SK-N-SH (cell line): ENCODE measurements around the gene PCBP3. TPM values are rescaled to one million over a fixed set of nuclear protein-coding genes. Genes with fewer than 3 reads are reported as not detected.

Experiments
- CTCF ChIA-PET: fragments of 300-600, 350-600 bp; formaldehyde crosslinking; extraction: SDS; loops from one replicate; lab custom pipeline; 2021; lab: Yijun Ruan, JAX
- POLR2A ChIA-PET: fragments of 350-600 bp; sonication (Branson Sonifier 250); formaldehyde crosslinking; extraction: SDS; loops from one replicate; lab custom pipeline; 2020; ENCODE audit warnings: antibody characterized with exemption, inconsistent platforms; lab: Yijun Ruan, JAX
- DNase-seq: peaks from one replicate; pipeline ENCODE4 v3.0.0; 2012
- H2AFZ ChIP-seq: fragments of 200-600 bp; sonication (generic); 2 replicates; pipeline ENCODE4 v1.8.1; 2016; ENCODE audit warnings: antibody characterized with exemption, mild to moderate bottlenecking, low read depth
- H3F3A ChIP-seq: fragments of 200-600 bp; sonication (generic); replicated peaks from 2 replicates; pipeline ENCODE3; 2016; ENCODE audit warnings: antibody characterized with exemption, mild to moderate bottlenecking; ENCODE audit not compliant: insufficient read depth
- H3K27ac ChIP-seq, 2 experiments: fragments of 200-500 bp in 1 of 2; fragments of 200-600 bp in 1 of 2; sonication (Bioruptor generic) in 1 of 2; sonication (generic), shearing (Covaris generic) in 1 of 2; 2 replicates each; pipeline versions ENCODE4 v1.5.1 to v1.6.1; 2014 to 2016; ENCODE audit warnings: low read depth in 2 of 2, inconsistent platforms in 1 of 2, low read length in 1 of 2, mild to moderate bottlenecking in 1 of 2, mixed read lengths in 1 of 2
- H3K27me3 ChIP-seq: fragments of 200-600 bp; sonication (generic), shearing (Covaris generic); 2 replicates; pipeline ENCODE4 v1.6.1; 2016; ENCODE audit warnings: mixed run types; ENCODE audit not compliant: insufficient read depth
- H3K36me3 ChIP-seq, 2 experiments: fragments of 200-500 bp in 1 of 2; fragments of 200-600 bp in 1 of 2; sonication (Bioruptor generic) in 1 of 2; sonication (generic) in 1 of 2; replicated peaks in 1 of 2; 2 replicates each; pipeline versions ENCODE3 to v1.5.1; 2014 to 2016; ENCODE audit warnings: low read length in 1 of 2, mild to moderate bottlenecking in 1 of 2; ENCODE audit not compliant: insufficient read depth in 2 of 2, control insufficient read depth in 1 of 2
- H3K4me1 ChIP-seq, 2 experiments: fragments of 200-500 bp in 1 of 2; fragments of 200-600 bp in 1 of 2; sonication (Bioruptor generic) in 1 of 2; sonication (generic), shearing (Covaris generic) in 1 of 2; 2 replicates each; pipeline versions ENCODE4 v1.5.1 to v1.6.1; 2014 to 2016; ENCODE audit warnings: low read depth in 1 of 2, low read length in 1 of 2, mixed run types in 1 of 2; ENCODE audit not compliant: insufficient read depth in 2 of 2, control insufficient read depth in 1 of 2
- H3K4me2 ChIP-seq: fragments of 200-600 bp; sonication (generic), shearing (Covaris generic); 2 replicates; pipeline ENCODE4 v1.6.1; 2017; ENCODE audit warnings: mixed run types
- H3K4me3 ChIP-seq, 2 experiments: fragments of 200-500 bp in 1 of 2; fragments of 200-600 bp in 1 of 2; sonication (Bioruptor generic) in 1 of 2; sonication (generic), shearing (Covaris generic) in 1 of 2; 2 replicates each; pipeline versions ENCODE4 v1.5.1 to v1.8.1; 2014 to 2016; ENCODE audit warnings: low read depth in 2 of 2, inconsistent platforms in 1 of 2, low read length in 1 of 2, mild to moderate bottlenecking in 1 of 2, mixed read lengths in 1 of 2, moderate library complexity in 1 of 2
- H3K79me2 ChIP-seq: fragments of 200-600 bp; sonication (generic); 2 replicates; pipeline ENCODE4 v1.8.1; 2017; ENCODE audit warnings: mild to moderate bottlenecking; ENCODE audit not compliant: insufficient read depth
- H3K9ac ChIP-seq: fragments of 200-600 bp; sonication (generic); 2 replicates; pipeline ENCODE4 v1.6.1; 2017; ENCODE audit warnings: mixed run types
- H3K9me2 ChIP-seq: fragments of 200-600 bp; sonication (generic); 2 replicates; pipeline ENCODE4 v1.6.1; 2017; ENCODE audit warnings: mixed run types
- H3K9me3 ChIP-seq: fragments of 200-600 bp; sonication (generic); 2 replicates; pipeline ENCODE4 v1.6.1; 2017; ENCODE audit warnings: mixed run types, mild to moderate bottlenecking, moderate library complexity
- H4K20me1 ChIP-seq: fragments of 200-600 bp; sonication (generic); 2 replicates; pipeline ENCODE4 v1.6.1; 2017; ENCODE audit warnings: mild to moderate bottlenecking, mixed run types; ENCODE audit not compliant: insufficient read depth
- CHD2 ChIP-seq: fragments of 150-350 bp; IDR thresholded peaks from 2 replicates; pipeline ENCODE4 v1.6.1; 2018; ENCODE audit warnings: low read length; ENCODE audit not compliant: partially characterized antibody
- ELF1 ChIP-seq: IDR thresholded peaks from 2 replicates; pipeline ENCODE4 v1.4.0; 2012
- EP300 ChIP-seq, 2 experiments: IDR thresholded peaks; 2 replicates each; pipeline versions ENCODE4 v1.4.0 to v1.6.1; 2012; ENCODE audit warnings: borderline replicate concordance in 1 of 2, low read depth in 1 of 2, low read length in 1 of 2
- EZH2phosphoT487 ChIP-seq: fragments of 200-600 bp; sonication (generic); IDR thresholded peaks from 2 replicates; pipeline ENCODE4 v1.6.1; 2017; ENCODE audit warnings: low read depth, mixed run types, mild to moderate bottlenecking, antibody characterized with exemption, moderate library complexity, borderline replicate concordance
- GABPA ChIP-seq: IDR thresholded peaks from 2 replicates; pipeline ENCODE4 v1.4.0; 2012; ENCODE audit warnings: low read depth, mild to moderate bottlenecking
- GATA2 ChIP-seq: sonication (generic); formaldehyde crosslinking; IDR thresholded peaks from 2 replicates; pipeline ENCODE4 v1.5.0; 2020; ENCODE audit warnings: mild to moderate bottlenecking, missing genetic modification reagents
- JUND ChIP-seq: IDR thresholded peaks from 2 replicates; pipeline ENCODE4 v1.4.0; 2012
- MAX ChIP-seq: IDR thresholded peaks from 2 replicates; pipeline ENCODE4 v1.4.0; 2012; ENCODE audit warnings: low read depth
- MXI1 ChIP-seq: IDR thresholded peaks from 2 replicates; pipeline ENCODE4 v1.6.1; 2012; ENCODE audit warnings: mild to moderate bottlenecking, low read depth, low read length, improper control_type of control experiment
- NFIC ChIP-seq: IDR thresholded peaks from 2 replicates; pipeline ENCODE4 v1.4.0; 2012; ENCODE audit warnings: borderline replicate concordance
- RCOR1 ChIP-seq: fragments of 150-350 bp; IDR thresholded peaks from 2 replicates; pipeline ENCODE4 v1.6.1; 2017; ENCODE audit warnings: antibody characterized with exemption, low read length
- RXRA ChIP-seq: IDR thresholded peaks from 2 replicates; pipeline ENCODE4 v1.4.0; 2012; ENCODE audit warnings: low read depth, mild to moderate bottlenecking, borderline replicate concordance
- SMC3 ChIP-seq: IDR thresholded peaks from 2 replicates; pipeline ENCODE4 v1.6.1; 2012; ENCODE audit warnings: low read depth, low read length, improper control_type of control experiment
- TAF1 ChIP-seq: IDR thresholded peaks from 2 replicates; pipeline ENCODE4 v1.6.1; 2012; ENCODE audit warnings: low read depth, mild to moderate bottlenecking, low read length, moderate library complexity, borderline replicate concordance
- TEAD4 ChIP-seq: IDR thresholded peaks from 2 replicates; pipeline ENCODE4 v1.4.0; 2012; ENCODE audit warnings: mild to moderate bottlenecking, borderline replicate concordance; ENCODE audit not compliant: insufficient read depth
- USF1 ChIP-seq: IDR thresholded peaks from 2 replicates; pipeline ENCODE4 v1.4.0; 2012; ENCODE audit warnings: low read depth, borderline replicate concordance
- USF2 ChIP-seq: fragments of 150-350 bp; IDR thresholded peaks from 2 replicates; pipeline ENCODE4 v1.6.1; 2017; ENCODE audit warnings: antibody characterized with exemption, low read length, low read depth, borderline replicate concordance
- YY1 ChIP-seq: IDR thresholded peaks from 2 replicates; pipeline ENCODE4 v1.4.0; 2012; ENCODE audit warnings: low read depth, mild to moderate bottlenecking
- ZBTB33 ChIP-seq: IDR thresholded peaks from 2 replicates; pipeline ENCODE4 v1.4.0; 2012; ENCODE audit warnings: low read depth, borderline replicate concordance
- WGBS: methylation state at CpG from one replicate; pipeline ENCODE4 v1.1.6; 2017; ENCODE audit warnings: low lambda C conversion rate; 5-methylcytosine and 5-hydroxymethylcytosine counted together
- polyA plus RNA-seq, 3 experiments: library from polyadenylated mRNA; depleted of rRNA; stranded (reverse); fragments of >200 nt; gene quantifications; 2 replicates each; pipeline ENCODE4 v1.2.3, GENCODE V29; 2012

Gene PCBP3
- polyA plus RNA-seq, 1 of the 3 experiments (the other 2 are of a cell fraction), result 9.5 TPM

- POLR2A ChIA-PET, result no interaction called here
- TF ChIP-seq GATA2 (CRISPR knock-in tag), result no peak
- no peak for TF ChIP-seq USF2
- TF ChIP-seq EP300 (IDR thresholded peaks at IDR 0.05; ENCODE audit: borderline replicate concordance in 1 of 2, low read depth in 1 of 2, low read length in 1 of 2), result no peak
- no peak for TF ChIP-seq RCOR1
- TF ChIP-seq SMC3, result no peak
- TF ChIP-seq ELF1, result no peak
- no peak for TF ChIP-seq RXRA
- TF ChIP-seq CHD2, result no peak
- TF ChIP-seq ZBTB33, result no peak
- no peak for TF ChIP-seq TAF1
- no peak for TF ChIP-seq YY1
- TF ChIP-seq USF1, result no peak
- no peak for TF ChIP-seq TEAD4
- TF ChIP-seq NFIC, result no peak
- TF ChIP-seq GABPA, result no peak
- no peak for TF ChIP-seq JUND
- TF ChIP-seq EZH2phosphoT487, result no peak
- no peak for TF ChIP-seq MXI1
- TF ChIP-seq MAX, result no peak
- 88% methylated on average over 7 of the region's 7 CpGs for WGBS
- Histone ChIP-seq H3K4me1 (peaks cover 7 to 42% of the 10 kb centered on the region in 2 experiments; a peak in 2 of 4 replicates), H3K9me2 (no peaks in the 10 kb centered on the region), H3K9ac (no peak overlapping the region), H3F3A (no peaks in the 10 kb centered on the region), H3K27ac (no peak overlapping the region; a peak in 1 of 4 replicates), H3K27me3 (no peaks in the 10 kb centered on the region), H4K20me1 (no peaks in the 10 kb centered on the region), H2AFZ (no peak overlapping the region), H3K4me2 (0 out of 2 replicates have a peak overlapping the region, but pooled peaks have one; percentile 21), H3K4me3 (no peak overlapping the region), H3K79me2 (peaks cover 3% of the 10 kb centered on the region; the same call in 1 of the 2 replicates), H3K9me3 (peaks cover 9% of the 10 kb centered on the region; the same call in 1 of the 2 replicates), H3K36me3 (no peaks in the 10 kb centered on the region)
- no peak for DNase-seq
- CTCF ChIA-PET, result interaction anchor here (1.1 to 1.2 kb wide), 2 partner anchors 19 to 113 kb away, joined by 3 read pairs; no protein-coding TSS in a partner anchor
Observed at GRCh38 chr21:45709173-45709572, 65.6 kb downstream of the PCBP3 start.
